HG03175 (cell line): ENCODE measurements around the gene FGF18.
"Not testable (repeated sequence)": the region's sequence is repeated elsewhere in the genome, so short reads cannot be mapped to it uniquely, and the experiment has no call there.

ENCODE experiments used
- ATAC-seq: cut with Tn5 transposase; IDR thresholded peaks from one replicate; pipeline ENCODE4 v1.9.1; 2021; ENCODE audit warnings: mild to moderate bottlenecking, moderate library complexity; ENCODE audit not compliant: unreplicated experiment

FGF18 gene

GRCh38 chr5:171494452-171495121 lies 75.1 kb downstream of the FGF18 start:
- ATAC-seq = no peak

GRCh38 chr5:171495122-171495700 lies 75.8 kb downstream of the FGF18 start:
- no peak for ATAC-seq

- ATAC-seq = no peak
Measured at GRCh38 chr5:171496456-171496855, 77.0 kb downstream of the FGF18 start.

- ATAC-seq = not testable (repeated sequence)
Measured at GRCh38 chr5:171497494-171497893, 78.0 kb downstream of the FGF18 start.

GRCh38 chr5:171498166-171498565 lies 78.7 kb downstream of the FGF18 start:
- ATAC-seq = no peak

GRCh38 chr5:171499611-171500010 lies 80.2 kb downstream of the FGF18 start:
- ATAC-seq = no peak

GRCh38 chr5:171505473-171506043 lies 86.1 kb downstream of the FGF18 start:
- no peak for ATAC-seq

- ATAC-seq = no peak
Measured at GRCh38 chr5:171506951-171507350, 87.5 kb downstream of the FGF18 start.
